Upper lobe of left lung (tissue), 4 donors: ENCODE data around the gene PALLD.
"Not testable (repeated sequence)": the region's sequence is repeated elsewhere in the genome, so short reads cannot be mapped to it uniquely, and the experiment has no call there.

Source experiments
- EP300 ChIP-seq, 4 donors: sonication (generic); formaldehyde crosslinking; IDR thresholded peaks; one replicate each; pipeline ENCODE4 v1.5.1; 2017; ENCODE audit warnings: antibody characterized with exemption in 4 of 4, control low read depth in 2 of 4
- POLR2A ChIP-seq, 4 donors: fragments of 450-650 bp; IDR thresholded peaks; one replicate each; pipeline ENCODE4 v1.5.1; 2016 to 2017; ENCODE audit warnings: antibody characterized with exemption in 4 of 4, mild to moderate bottlenecking in 2 of 4
- POLR2AphosphoS5 ChIP-seq, 2 donors: sonication (generic); formaldehyde crosslinking; IDR thresholded peaks; one replicate each; pipeline ENCODE4 v1.5.1; 2017; ENCODE audit warnings: antibody characterized with exemption in 2 of 2
- TF ChIP-seq, protein P1 (sequence below), 6 experiments: fragments of 450-650 bp in 4 of 6; fragments of 200-600 bp in 2 of 6; sonication (generic) in 2 of 6; IDR thresholded peaks; one replicate each; pipeline ENCODE4 v1.5.1; 2016 to 2019; ENCODE audit warnings: antibody characterized with exemption in 6 of 6

DNA sequence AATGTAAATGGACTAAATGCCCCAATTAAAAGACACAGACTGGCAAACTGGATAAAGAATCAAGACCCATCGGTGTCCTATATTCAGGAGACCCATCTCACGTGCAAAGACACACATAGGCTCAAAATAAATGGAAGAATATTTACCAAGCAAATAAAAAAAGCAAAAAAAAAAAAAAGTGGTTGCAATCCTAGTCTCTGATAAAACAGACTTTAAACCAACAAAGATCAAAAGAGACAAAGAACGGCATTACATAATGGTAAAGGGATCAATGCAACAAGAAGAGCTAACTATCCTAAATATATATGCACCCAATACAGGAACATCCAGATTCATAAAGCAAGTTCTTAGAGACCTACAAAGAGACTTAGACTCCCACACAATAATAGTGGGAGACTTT lies 440.6 kb downstream of the PALLD start:
- not testable (repeated sequence) for TF ChIP-seq POLR2AphosphoS5, POLR2A, EP300 (IDR thresholded peaks at IDR 0.05)
- TF ChIP-seq, protein P1, sequence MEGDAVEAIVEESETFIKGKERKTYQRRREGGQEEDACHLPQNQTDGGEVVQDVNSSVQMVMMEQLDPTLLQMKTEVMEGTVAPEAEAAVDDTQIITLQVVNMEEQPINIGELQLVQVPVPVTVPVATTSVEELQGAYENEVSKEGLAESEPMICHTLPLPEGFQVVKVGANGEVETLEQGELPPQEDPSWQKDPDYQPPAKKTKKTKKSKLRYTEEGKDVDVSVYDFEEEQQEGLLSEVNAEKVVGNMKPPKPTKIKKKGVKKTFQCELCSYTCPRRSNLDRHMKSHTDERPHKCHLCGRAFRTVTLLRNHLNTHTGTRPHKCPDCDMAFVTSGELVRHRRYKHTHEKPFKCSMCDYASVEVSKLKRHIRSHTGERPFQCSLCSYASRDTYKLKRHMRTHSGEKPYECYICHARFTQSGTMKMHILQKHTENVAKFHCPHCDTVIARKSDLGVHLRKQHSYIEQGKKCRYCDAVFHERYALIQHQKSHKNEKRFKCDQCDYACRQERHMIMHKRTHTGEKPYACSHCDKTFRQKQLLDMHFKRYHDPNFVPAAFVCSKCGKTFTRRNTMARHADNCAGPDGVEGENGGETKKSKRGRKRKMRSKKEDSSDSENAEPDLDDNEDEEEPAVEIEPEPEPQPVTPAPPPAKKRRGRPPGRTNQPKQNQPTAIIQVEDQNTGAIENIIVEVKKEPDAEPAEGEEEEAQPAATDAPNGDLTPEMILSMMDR (IDR thresholded peaks at IDR 0.05), result not testable (repeated sequence)
